Stimulated activated CD4-positive, alpha-beta T cell treated with anti-CD3 and anti-CD28 coated beads, Interleukin-2, amount 100 ng/mL, for 48 hours (primary cell): ENCODE measurements around the gene KRTAP10-4.
"Not testable (repeated sequence)": the region's sequence is repeated elsewhere in the genome, so short reads cannot be mapped to it uniquely, and the experiment has no call there.

Experiments used
- DNase-seq, 2 donors: peaks; one replicate each; pipeline ENCODE4 v3.0.0-alpha.2; 2020

The KRTAP10-4 gene

DNA sequence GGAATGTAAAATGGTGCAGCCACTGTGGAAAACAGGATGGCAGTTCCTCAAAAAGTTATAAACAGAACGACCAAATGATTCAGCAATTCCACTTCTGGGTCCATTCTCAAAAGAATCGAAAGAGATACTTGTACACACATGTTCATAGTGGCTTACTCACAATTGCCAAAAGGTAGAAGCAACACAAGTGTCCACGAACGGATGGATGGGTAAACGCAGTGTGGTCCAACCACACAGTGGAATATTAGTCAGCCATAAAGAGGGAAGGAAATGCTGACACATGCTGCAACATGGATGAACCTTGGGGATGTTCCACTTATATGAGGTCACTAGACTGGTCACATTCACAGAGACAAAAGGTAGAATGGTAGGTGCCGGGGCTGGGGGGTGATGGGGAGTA lies 38.8 kb upstream of the KRTAP10-4 start:
- no peak for DNase-seq

DNA sequence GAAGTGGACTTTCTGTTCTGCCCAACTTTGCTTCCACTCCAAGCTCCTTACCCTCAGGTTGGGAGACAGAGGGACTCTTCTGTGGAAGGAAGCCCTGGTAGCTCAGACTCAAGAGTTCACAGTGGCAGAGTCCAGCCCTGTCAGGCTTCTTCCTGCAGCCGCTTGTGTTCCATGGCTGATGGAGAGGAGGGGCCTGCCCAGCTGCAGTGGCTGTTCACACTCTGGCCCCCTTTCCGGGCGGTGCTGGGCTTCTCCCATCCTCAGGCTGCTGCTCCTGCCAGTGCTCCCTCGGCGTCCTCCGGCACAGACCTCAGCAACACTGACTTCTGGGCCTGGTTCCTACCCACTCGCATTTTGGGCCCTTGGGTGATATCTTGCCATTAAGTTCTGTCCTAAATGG lies 37.6 kb upstream of the KRTAP10-4 start:
- no peak for DNase-seq

DNA sequence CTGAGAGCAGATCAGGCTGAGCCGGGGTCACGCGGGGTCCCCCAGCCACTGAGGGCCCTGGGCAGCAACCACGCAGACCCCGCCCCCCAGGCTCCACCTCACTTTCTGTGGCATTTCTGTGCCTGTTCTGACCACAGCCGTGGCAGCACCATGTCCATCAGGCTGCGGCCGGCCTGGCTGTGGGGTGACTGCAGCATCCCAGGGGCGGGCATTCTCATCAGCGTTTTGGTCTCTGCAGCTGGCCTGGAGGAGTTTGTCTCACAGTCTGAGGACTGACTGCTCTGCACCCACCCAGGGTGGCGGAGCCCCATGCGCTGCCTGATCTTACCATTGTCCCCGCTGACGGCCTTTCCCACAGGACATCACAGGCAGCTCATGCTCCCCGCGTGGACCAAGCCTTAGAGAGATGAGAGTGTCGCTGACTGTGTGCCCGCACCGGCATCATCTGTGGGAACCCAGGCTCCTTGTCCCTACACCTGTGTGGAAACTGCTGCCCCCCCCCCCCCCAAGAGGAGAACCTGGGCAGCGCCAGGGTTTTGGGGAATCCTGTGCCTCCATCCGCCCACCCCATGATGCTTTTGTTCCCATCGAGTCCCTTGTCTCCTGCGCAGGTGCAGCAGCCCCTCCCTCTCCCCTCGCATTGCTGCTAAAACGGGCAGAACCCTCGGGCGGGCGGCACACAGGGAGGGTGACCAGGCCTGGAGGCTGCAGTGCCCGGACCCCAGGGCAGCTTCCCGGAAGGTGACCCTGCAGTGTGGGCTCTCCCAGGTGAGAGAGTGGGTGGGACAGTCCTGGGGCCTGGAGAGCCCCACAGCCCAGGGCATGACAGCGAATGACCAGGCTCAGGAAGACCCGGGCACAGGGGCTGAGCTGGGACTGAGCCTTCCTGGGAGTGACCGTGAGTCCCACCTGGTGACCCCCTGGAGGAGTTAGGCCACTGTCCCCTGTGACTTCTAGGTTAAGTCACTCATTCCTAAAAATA lies 35.3 kb upstream of the KRTAP10-4 start:
- DNase-seq = no peak

DNA sequence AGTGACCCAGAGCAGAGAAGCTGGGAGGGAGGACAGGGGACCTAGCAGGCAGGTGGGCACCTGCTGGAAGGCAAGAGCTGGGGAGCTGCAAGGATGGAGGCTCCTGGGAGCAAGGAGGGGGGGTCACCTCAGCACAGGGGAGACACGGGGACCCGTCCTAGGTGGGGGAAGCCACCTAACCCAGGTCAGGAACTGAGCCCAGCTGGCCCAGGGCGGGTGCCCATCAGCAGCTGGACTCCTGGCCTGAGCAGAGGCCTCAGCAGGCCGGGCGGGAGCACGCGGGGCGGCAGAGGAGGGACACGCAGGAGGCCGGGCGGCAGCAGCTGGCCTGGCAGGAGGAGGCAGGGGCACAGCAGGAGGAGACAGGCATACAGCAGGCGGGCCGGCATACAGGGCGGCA lies 34.5 kb upstream of the KRTAP10-4 start:
- DNase-seq = no peak

DNA sequence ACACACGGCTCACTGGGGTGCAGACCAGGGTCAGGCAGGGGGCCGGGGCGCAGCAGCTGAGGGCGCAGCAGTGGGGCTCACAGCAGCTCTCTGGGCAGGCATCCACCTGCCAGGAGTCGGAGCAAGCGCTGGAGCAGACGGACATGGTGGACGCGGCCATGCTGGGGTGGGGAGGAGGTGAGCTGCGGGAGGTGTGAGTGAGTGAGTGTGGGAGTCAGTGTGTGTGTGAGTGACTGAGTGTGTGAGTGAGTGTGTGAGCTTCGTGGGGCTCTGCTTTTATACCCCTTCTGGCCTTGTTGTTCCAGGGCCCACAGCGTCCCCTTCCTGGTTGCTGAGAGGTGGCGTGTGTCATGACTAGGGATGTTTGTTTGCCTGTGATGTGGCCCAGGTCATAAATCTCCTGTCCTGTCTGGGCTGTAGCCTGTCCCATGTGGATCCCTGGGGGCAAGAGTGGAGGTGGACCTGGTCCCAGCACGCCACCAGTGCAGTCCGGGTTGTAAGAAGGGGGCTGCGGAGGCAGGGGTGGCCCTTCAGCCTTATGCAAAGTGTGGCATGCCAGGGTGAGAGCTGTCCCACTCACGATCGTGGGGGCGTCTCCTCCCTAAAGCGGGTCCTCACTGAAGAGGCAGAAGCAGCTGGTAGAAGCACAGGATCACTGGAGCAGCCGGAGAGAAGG lies 33.4 kb upstream of the KRTAP10-4 start, which contains the start of gene KRTAP10-1:
Gene KRTAP10-1, minus strand, starts transcription at position 205 of the 676 bp plus-strand sequence. Its CDS starts 45 bp downstream, at position 160.
- DNase-seq = no peak

DNA sequence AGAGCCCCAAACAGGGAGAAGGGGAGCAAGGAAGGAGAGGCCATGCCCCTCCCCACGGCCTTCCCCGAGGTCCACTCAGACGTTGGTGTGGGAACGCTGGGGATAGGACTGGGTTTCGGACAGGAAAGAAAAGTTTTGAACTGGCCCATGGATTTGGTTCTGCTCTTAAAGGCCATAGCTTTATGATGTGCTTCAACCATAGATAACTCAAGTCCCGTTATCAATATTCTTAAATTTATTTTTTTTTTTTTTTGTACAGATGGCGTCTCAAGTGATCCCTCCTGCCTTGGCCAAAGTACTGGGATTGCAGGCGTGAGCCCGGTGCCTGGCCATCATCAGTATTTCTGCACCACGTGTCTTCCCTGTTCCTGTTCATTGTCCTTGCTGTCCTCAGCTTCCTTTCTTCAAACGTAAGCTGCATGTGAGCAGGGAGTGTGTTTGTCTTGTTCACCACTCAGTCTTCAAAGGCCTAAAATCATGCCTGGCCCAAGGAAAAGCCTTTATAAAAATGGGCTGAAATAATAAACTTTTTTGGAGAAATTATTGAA lies 32.7 kb upstream of the KRTAP10-4 start:
- DNase-seq = no peak

DNA sequence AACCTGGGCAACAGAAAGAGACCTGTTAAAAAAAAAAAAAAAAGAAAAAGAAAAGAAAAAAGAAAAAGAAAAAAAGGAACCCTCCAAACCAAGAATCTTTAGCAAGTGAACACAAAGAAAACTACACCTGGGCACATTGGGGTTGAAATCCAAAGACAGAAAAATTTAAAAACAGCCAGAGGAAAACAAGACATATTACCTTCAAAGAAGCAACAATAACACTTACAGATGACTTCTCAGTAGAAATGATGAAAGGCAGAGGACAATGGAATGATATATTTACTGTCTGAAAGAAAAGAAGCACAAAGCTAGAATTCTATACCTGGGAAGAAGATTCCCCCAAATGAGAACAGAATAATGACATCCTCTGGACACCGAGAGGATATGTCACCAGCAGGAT lies 30.8 kb upstream of the KRTAP10-4 start:
- no peak for DNase-seq

DNA sequence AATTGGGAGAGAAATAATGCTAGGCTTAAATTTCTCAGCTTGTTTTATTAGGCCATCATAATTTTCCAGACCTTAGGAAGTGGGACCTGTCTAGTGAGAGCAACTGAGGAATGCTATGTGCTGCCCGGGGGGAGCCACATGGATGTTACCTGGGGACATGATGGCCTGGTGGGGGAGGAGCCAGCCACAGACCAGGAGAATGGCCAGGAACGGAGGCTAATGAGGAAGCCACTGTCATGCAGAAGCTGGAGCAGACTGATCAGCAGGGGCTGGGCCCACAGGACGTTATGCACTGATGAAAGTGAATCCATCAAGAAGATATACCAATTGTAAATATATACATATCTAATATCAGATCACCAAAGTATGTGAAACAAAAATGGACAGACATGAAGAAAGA lies 29.0 kb upstream of the KRTAP10-4 start:
- no peak for DNase-seq

DNA sequence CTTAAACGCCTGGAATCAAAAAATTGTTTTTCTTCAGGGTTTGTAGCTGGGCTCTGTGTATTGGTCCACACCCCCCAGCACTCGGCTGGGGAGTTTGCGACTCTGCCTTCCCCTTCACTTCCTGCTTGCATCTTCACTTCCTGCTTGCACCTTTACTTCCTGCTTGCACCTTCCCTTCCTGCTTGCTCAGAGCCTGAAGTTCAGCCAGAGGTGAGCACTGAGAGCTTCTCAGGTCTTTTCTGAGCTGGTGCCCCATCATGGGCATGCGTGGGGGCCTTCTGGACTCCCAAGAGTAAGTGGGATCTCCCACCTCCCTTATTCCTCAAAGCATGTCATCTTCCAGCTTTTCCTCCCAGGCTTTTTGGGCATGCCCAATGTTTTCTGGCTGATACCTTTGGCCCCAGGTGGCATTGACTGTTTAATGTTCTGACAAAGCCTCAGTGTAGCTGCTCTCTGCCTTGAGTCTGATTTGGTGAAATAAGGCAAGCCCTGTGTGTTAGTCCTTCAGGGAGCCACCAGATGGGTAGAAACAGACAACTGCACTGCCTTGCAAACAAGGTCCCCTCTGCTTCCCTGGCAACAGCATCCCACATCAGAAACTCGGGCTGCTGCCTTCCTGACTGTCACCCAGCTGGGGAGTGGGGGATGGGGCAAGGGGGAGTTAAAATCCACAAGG lies 25.7 kb upstream of the KRTAP10-4 start:
- DNase-seq = no peak

DNA sequence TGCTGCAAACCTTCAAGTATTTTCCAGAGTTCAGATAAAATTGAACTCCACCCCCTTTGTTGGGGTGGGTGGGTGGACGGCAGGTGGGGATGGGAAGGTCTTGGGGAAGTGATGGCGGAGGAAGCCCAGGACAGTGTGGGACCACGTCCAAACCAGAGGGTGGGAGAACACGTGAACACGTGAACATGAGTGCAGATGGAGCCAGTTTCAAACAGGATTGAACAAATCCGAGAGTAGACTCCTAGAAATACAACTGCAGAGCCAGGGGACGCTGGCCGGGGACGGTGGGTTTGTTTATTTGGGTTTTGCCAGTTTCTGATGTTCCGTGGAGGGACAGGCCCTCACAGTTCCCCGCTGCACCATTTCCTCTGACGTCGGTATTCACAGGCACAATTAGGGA lies 25.1 kb upstream of the KRTAP10-4 start:
- DNase-seq = no peak

DNA sequence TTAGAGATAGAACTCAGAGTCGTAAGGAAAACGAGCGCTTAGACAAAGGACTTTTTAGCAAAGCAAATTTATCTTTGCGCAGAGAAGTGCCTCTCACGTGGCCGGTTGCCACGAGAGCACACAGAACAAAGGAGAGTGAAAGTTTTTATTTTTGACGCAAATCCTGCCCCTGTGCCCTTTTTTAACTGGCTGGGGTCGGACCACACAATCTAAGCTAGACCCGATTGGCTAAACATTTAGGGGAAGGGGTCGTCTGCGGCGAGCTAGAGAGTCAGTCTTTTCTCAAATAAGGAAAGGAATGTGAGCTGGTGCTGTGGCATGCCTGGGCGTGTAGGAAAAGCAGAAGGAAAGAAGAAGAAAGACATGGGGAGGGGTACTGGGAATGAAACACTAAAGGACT lies 24.6 kb upstream of the KRTAP10-4 start:
- no peak for DNase-seq

DNA sequence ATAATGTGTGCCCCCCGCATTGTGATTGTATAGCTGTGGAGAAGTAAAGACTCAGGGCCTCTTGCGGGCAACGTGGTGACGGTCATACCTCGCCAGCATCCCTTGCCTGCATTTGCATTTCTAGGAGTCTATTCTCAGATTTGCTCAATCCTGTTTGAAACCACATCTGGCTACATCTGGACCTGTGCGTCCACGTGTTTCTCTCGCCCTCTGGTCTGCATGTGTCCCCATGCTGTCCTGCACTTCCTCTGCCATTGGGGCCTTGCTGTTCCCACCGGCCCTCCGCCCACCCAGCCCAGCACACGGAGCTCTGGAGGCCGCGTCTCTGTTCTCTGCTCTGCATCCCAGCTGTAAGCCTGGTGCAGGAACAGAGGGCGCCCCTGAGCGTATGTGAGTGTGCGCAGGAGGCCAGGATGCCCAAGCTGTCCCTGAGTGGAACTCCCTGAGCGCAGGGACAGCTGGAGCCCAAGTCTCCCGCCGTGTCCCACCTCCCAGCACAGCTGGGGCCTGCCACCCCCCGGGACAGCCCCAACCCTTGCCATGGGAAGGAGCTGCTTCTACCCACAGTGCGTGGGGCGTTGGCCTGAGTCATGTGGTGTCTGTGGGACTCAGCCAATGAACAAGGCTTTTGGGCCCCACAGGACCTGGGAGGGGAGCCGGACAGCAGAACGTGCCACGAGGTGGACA lies 23.9 kb upstream of the KRTAP10-4 start:
- DNase-seq = no peak

DNA sequence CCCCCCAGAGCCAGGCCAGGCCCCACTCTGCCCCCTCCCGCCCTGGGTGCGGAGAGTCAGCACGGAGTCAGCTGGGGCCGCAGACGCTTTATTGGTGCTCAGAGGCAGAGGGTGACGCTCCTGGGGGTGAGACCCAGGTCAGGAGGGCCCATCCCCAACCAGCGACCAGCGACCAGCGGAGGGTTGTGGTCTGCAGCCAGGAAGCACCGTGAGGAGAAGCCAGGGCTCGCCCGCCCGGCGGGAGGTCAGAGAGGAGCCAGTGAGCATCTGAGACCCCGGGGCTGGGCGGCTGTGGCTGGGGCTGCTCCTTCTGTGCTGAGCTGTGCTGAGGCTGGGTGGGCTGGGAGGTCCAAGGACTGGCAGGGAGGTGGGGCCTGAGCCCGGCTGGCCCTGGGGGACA lies 23.2 kb upstream of the KRTAP10-4 start:
- not testable (repeated sequence) for DNase-seq

DNA sequence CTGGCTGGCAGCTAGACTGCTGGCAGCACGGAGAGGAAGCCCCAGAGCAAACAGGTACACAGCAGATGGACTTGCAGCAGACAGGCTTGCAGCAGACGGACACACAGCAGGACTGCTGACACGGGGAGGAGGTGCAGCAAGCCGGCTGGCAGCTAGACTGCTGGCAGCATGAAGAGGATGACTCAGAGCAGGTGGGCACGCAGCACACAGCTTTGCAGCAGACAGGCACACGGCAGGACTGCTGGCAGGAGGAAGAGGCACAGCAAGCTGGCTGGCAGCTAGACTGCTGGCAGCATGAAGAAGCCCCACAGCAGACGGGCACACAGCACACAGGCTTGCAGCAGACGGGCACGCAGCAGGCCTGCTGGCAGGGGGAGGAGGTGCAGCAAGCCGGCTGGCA lies 22.7 kb upstream of the KRTAP10-4 start:
- no peak for DNase-seq

DNA sequence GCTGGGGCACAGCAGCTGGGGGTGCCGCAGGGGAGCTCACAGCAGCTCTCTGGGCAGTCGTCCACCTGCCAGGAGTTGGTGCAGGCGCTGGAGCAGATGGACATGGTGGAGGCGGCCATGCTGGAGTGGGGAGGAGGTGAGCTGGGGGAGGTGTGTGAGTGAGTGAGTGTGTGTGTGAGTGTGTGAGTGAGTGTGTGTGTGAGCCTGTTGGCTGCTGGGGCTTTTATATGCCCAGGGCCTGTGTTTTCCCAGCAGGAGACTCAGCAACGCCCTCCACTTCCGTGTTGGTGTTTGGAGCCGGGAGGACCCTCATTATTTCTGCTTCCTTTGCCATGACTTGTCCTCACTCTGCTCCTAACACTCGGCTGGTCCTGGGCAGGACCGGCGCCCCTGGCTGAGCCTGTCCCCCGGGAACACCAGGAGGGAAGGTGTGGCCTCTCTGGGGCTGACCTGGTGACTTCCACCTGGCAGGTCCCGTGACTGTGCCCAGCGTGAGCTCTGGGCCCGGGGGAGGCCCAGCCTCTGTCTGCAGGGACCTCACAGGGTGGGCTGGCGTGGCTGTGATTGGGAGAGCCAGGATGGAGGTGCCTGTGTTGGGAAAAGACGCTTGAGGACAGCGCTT lies 22.1 kb upstream of the KRTAP10-4 start, which contains the start of gene KRTAP10-2:
Gene KRTAP10-2, minus strand, starts transcription at position 166 of the 622 bp plus-strand sequence. Its CDS starts 47 bp downstream, at position 119.
- DNase-seq = no peak

DNA sequence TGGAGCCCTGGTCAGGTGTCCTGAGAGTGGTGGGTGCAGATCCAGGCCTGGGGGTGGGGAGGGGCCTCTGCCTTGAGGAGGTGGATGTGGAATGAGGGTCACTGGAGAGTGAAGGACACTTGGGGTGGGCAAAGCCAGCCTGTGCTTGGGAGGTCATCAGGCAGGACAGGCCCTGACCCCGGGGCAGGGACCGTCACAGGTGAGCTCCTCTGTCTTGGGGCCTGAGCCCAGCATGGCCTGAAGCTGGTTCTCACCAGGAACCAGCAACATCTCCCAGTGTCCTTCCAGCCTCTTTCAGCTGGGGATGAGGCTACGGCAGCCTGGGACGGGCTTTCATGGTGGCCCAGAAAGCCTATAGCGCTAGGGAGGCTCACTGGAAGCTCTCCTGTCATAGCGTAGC lies 21.4 kb upstream of the KRTAP10-4 start:
- no peak for DNase-seq

DNA sequence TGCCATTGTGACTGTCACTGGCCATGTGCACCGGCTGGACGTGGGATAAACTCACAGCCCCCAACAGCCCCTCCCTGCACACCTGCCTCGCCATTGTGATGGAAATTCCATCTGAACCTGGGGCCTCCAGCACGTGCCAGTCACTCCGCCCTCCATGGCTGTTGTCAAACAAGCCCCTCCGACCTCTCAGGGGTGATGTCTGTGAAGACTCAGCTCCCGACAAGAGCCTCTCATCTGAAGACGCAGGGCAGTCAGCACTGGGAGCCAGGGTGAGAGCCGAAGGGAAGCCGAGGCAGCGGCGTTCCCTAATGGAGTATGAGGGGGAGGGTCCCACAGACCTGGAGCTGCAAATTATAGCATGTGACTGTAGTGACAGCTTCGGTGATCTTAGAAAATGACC lies 20.8 kb upstream of the KRTAP10-4 start:
- DNase-seq = no peak

DNA sequence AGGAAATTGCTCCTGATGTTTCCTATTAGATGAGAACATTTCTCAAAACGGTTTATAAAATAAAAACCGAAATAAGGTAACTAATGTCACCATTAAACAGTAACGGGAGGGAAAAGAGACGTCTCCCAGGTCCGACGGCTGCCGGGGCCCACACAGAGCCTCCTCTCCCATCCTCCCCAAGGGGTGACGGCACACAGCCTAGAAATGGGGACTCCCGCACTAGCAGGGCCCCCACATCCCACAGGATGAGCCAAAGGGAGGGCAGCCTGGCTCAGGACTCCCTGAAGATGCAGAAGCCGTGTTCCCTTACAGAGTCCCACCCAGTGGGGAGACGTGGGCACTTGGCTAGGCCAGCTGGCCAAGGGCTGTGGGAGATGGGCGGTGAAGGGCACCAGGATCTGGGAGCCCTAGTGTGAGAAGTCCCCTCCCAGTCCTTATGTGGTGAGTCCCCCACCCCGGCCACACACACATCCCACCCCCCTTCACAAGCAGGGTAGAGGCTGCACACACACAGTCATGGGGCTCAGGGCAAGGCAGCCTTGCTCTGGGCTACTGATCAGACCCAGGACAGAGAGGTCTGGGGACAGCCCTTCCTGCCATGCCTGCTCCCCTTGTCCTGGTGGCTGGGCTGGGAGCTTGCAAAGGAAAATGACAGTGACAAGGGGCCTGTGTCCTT lies 18.2 kb upstream of the KRTAP10-4 start:
- DNase-seq = no peak

DNA sequence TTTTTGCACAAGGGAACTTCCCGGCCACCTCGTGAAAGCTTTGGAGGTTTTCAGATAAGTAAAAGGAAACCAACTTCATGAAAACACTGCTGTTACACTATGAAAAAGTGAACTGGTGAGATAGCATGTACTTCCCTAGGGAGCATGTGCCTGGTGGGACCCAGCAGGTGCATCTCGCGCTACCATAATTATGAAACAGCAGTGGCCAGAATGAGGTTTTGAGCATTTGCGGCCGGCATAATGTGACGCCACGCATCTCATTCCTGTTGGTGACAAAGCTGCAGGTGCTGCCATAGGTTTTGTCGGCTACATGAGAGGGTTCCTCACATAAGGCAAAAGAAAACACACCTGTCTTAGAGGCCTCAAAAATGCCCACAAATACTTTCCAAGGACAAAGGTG lies 16.6 kb upstream of the KRTAP10-4 start:
- no peak for DNase-seq

DNA sequence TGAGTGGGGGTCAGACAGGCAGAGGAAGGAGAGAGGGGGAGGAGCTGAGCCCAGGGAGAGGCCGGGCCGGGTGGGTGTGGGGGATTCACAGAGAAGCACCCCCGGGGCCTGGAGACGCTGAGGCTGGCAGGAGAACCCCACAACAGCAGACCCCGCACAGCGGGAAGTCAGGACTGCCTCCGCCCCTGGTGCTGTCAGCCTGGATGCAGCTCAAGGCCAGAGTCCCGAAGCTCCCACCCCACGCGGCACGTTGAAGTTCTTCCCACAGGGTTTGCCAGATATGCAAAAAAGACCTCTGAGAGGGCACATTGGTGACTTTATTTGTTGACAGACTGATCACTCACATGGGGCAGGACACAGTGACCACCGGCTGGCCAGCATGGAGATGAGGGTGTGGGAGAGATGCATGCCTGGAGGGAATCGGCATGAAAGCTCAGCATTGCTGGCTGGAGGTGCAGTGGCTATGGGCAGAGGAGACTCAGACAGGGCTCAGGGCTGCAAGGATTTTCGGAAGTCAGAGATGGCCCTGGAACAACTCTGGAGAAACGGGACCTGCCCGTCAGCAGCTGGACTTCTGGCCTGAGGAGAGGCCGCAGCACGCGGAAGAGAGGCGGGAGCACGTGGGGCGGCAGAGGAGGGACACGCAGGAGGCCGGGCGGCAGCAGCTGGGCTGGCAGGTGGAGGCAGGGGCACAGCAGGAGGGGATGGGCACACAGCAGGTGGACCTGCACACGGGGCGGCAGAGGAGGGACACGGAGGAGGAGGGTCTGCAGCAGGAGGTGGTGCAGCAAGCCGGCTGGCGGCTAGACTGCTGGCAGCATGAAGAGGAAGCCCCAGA lies 15.8 kb upstream of the KRTAP10-4 start:
- DNase-seq = no peak

DNA sequence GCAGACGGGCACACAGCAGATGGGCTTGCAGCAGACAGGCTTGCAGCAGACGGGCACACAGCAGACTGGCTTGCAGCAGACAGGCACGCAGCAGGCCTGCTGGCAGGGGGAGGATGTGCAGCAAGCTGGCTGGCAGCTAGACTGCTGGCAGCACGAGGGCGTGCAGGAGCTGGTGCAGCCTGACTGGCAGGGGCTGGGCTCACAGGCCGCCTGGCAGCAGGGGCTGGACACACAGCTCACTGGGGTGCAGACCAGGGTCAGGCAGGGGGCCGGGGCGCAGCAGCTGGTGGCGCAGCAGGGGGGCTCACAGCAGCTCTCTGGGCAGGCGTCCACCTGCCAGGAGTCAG lies 15.2 kb upstream of the KRTAP10-4 start:
- DNase-seq = not testable (repeated sequence)
